Activated naive CD4-positive, alpha-beta T cell treated with anti-CD3 and anti-CD28 coated beads, Interleukin-2, amount 50 U/mL, for 72 hours (primary cell): ENCODE measurements around the gene CIBAR2. TPM values are rescaled to one million over a fixed set of nuclear protein-coding genes. Genes with fewer than 3 reads are reported as not detected.
"Not testable (repeated sequence)": the region's sequence is repeated elsewhere in the genome, so short reads cannot be mapped to it uniquely, and the experiment has no call there.

Experiments
- ATAC-seq, 2 donors: fragments of 150-1000 bp; cut with Tn5 transposase; 2 replicates each; pipeline ENCODE4 v1.10.0; 2021; ENCODE audit warnings: mild to moderate bottlenecking in 2 of 2, moderate library complexity in 2 of 2
- DNase-seq, 2 donors: peaks; one replicate each; pipeline ENCODE4 v3.0.0; 2021 to 2022; ENCODE audit warnings: low spot score in 2 of 2
- H3K27ac Mint-ChIP-seq, 2 donors: one replicate each; pipeline ENCODE4 v1.8.0; 2022; ENCODE audit warnings: mild to moderate bottlenecking in 2 of 2, mixed read lengths in 2 of 2
- H3K36me3 Mint-ChIP-seq, 2 donors: one replicate each; pipeline ENCODE4 v1.8.0; 2022; ENCODE audit warnings: mixed read lengths in 2 of 2
- H3K9me3 Mint-ChIP-seq, 2 donors: one replicate each; pipeline ENCODE4 v1.8.0; 2022; ENCODE audit warnings: mixed read lengths in 2 of 2
- total RNA-seq, 2 donors: library from RNA; stranded (reverse); gene quantifications; one replicate each; pipeline ENCODE4 v1.2.3, GENCODE V29; 2022

Gene CIBAR2
- total RNA-seq, 2 donors from 2014 or later = not detected

- ATAC-seq (no peak), DNase-seq (no peak)
- Mint-ChIP-seq H3K27ac (no peak overlapping the region), H3K36me3 (peaks cover 0 to 5% of the 10 kb centered on the region in 2 donors), H3K9me3 (no peaks in the 10 kb centered on the region)
Observed at GRCh38 chr16:85067426-85067825, 44.8 kb downstream of the CIBAR2 start.

GRCh38 chr16:85067024-85067423 lies 45.2 kb downstream of the CIBAR2 start:
- no peak for ATAC-seq
- Mint-ChIP-seq H3K27ac (no peak overlapping the region), H3K9me3 (no peaks in the 10 kb centered on the region), H3K36me3 (peaks cover 0 to 5% of the 10 kb centered on the region in 2 donors)
- DNase-seq = no peak

GRCh38 chr16:85066346-85066885 lies 45.9 kb downstream of the CIBAR2 start:
- ATAC-seq (no peak), DNase-seq (no peak)
- H3K9me3 Mint-ChIP-seq = no peaks in the 10 kb centered on the region
- no peak overlapping the region for H3K27ac Mint-ChIP-seq
- peaks cover 0 to 5% of the 10 kb centered on the region in 2 donors for H3K36me3 Mint-ChIP-seq

- ATAC-seq (no peak), DNase-seq (no peak)
- Mint-ChIP-seq H3K36me3 (no peaks in the 10 kb centered on the region), H3K27ac (no peak overlapping the region), H3K9me3 (no peaks in the 10 kb centered on the region)
Observed at GRCh38 chr16:85065099-85065498, 47.2 kb downstream of the CIBAR2 start.

GRCh38 chr16:85064186-85064585 lies 48.1 kb downstream of the CIBAR2 start:
- H3K9me3 Mint-ChIP-seq = no peaks in the 10 kb centered on the region
- ATAC-seq (no peak), DNase-seq (no peak)
- no peak overlapping the region for H3K27ac Mint-ChIP-seq
- H3K36me3 Mint-ChIP-seq = no peaks in the 10 kb centered on the region

GRCh38 chr16:85062845-85063244 lies 49.4 kb downstream of the CIBAR2 start:
- H3K36me3 Mint-ChIP-seq = no peaks in the 10 kb centered on the region

GRCh38 chr16:85062323-85062722 lies 49.9 kb downstream of the CIBAR2 start:
- DNase-seq = no peak
- ATAC-seq = no peak
- Mint-ChIP-seq H3K27ac (no peak overlapping the region), H3K36me3 (no peaks in the 10 kb centered on the region), H3K9me3 (no peaks in the 10 kb centered on the region)

More at GRCh38 chr16:85062845-85063244, 49.4 kb downstream of the CIBAR2 start:
- DNase-seq (no peak), ATAC-seq (no peak)
- no peak overlapping the region for H3K27ac Mint-ChIP-seq
- H3K9me3 Mint-ChIP-seq = no peaks in the 10 kb centered on the region

- Mint-ChIP-seq H3K9me3 (no peaks in the 10 kb centered on the region), H3K27ac (no peak overlapping the region), H3K36me3 (no peaks in the 10 kb centered on the region)
- ATAC-seq = no peak
- no peak for DNase-seq
Observed at GRCh38 chr16:85061566-85061965, 50.7 kb downstream of the CIBAR2 start.

GRCh38 chr16:85058909-85059308 lies 53.4 kb downstream of the CIBAR2 start:
- no peak for DNase-seq
- H3K9me3 Mint-ChIP-seq = no peaks in the 10 kb centered on the region
- no peak for ATAC-seq
- no peaks in the 10 kb centered on the region for H3K36me3 Mint-ChIP-seq
- H3K27ac Mint-ChIP-seq = no peak overlapping the region

- no peak for ATAC-seq
- Mint-ChIP-seq H3K9me3 (no peaks in the 10 kb centered on the region), H3K27ac (peak overlapping the region; percentile 18 to 44), H3K36me3 (no peaks in the 10 kb centered on the region)
- no peak for DNase-seq
Observed at GRCh38 chr16:85057948-85058347, 54.3 kb downstream of the CIBAR2 start.

- no peak for DNase-seq
- ATAC-seq = no peak
- H3K9me3 Mint-ChIP-seq = no peaks in the 10 kb centered on the region
- no peaks in the 10 kb centered on the region for H3K36me3 Mint-ChIP-seq
- peak overlapping the region; percentile 18 to 63 for H3K27ac Mint-ChIP-seq
Observed at GRCh38 chr16:85057212-85057889, 54.9 kb downstream of the CIBAR2 start.

GRCh38 chr16:85056211-85056748 lies 56.0 kb downstream of the CIBAR2 start:
- H3K27ac Mint-ChIP-seq = peak overlapping the region; percentile 82 to 84
- ATAC-seq (no peak), DNase-seq (no peak)
- no peaks in the 10 kb centered on the region for H3K9me3 Mint-ChIP-seq
- no peaks in the 10 kb centered on the region for H3K36me3 Mint-ChIP-seq

GRCh38 chr16:85055493-85056210 lies 56.6 kb downstream of the CIBAR2 start:
- Mint-ChIP-seq H3K27ac (peak overlapping the region; percentile 82 to 84), H3K36me3 (no peaks in the 10 kb centered on the region), H3K9me3 (no peaks in the 10 kb centered on the region)
- ATAC-seq = peak; percentile 92 to 95
- DNase-seq = peak; percentile 49 to 75

- Mint-ChIP-seq H3K27ac (peak overlapping the region; percentile 82 to 84), H3K36me3 (no peaks in the 10 kb centered on the region), H3K9me3 (no peaks in the 10 kb centered on the region)
- ATAC-seq (no peak), DNase-seq (no peak)
Observed at GRCh38 chr16:85054948-85055492, 57.3 kb downstream of the CIBAR2 start.

- ATAC-seq, H3K36me3 Mint-ChIP-seq, H3K9me3 Mint-ChIP-seq, DNase-seq, H3K27ac Mint-ChIP-seq: not testable (repeated sequence)
Observed at GRCh38 chr16:85054321-85054720, 58.0 kb downstream of the CIBAR2 start.

- DNase-seq = no peak
- no peak overlapping the region for H3K27ac Mint-ChIP-seq
- H3K9me3 Mint-ChIP-seq = no peaks in the 10 kb centered on the region
- no peak for ATAC-seq
- H3K36me3 Mint-ChIP-seq = no peaks in the 10 kb centered on the region
Observed at GRCh38 chr16:85052536-85052935, 59.7 kb downstream of the CIBAR2 start.

- Mint-ChIP-seq H3K36me3 (no peaks in the 10 kb centered on the region), H3K27ac (no peak overlapping the region), H3K9me3 (no peaks in the 10 kb centered on the region)
- DNase-seq (no peak), ATAC-seq (no peak)
Observed at GRCh38 chr16:85051683-85052082, 60.6 kb downstream of the CIBAR2 start.
